ENCODE results near the gene SCAPER. TPM values are rescaled to one million over a fixed set of nuclear protein-coding genes. Genes with fewer than 3 reads are reported as not detected.

The SCAPER gene
- total and polyA plus RNA-seq, 11 donors: 6.7 to 53.9 (median 38.3) TPM

DNA sequence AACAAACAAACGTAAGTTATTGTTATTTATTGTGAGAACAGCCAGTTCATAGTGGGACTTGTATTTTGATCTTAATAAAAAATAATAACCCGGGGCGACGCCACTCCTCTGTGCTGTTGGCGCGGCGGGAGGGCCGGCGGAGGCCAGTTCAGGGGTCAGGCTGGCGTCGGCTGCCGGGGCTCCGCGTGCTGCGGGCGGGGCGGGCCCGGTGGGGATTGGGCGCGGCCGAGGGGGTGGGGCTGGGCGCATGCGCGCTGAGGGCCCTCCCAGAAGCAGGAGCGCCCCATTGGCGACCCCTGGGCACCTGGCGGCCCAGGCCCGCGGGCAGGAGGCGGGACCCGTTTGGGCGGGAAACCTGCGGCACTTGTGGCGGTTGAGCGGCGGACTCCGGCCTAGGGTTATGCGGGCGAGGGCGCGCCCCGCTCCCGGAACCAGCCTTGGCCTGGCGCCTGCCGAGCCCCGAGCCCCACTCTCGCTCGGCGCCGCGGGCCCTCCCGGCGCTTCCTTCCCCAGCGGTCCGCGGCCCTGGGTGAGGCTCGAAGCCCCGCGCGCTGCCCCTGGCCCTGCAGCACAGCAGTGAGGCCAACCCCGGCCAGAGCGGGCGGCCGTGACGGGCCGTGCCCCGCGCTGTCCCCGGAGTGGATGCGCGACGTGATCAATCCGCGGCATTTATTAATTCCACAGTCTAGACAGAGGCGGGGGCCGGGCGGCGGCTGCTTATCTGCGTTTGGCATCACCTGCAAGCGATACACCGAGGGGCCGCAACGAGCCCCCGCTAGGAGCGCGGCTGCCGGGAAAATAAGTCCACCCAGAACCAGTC is 562.5 kb downstream of the SCAPER start:
- no peaks in the 10 kb centered on the region for H3K36me3 ChIP-seq
- ATAC-seq (no peak), DNase-seq (no peak)
- peak overlapping the region in 8 of 12 donors; percentile 2 to 35 (median 8) for H3K4me3 ChIP-seq
- H3K27ac ChIP-seq: peak overlapping the region in 1 of 12 donors; percentile 49
- WGBS, 4 donors: 4 to 12% (median 7%) methylated on average over 43 to 87 of the region's 87 CpGs
- peaks cover 97 to 100% (median 100%) of the 10 kb centered on the region in 9 donors for H3K27me3 ChIP-seq
- intact Hi-C loops (cut with DNase I): loop anchor here in 1 of 10 donors (10.0 kb wide), 1 partner anchor 522 kb away; no protein-coding TSS in a partner anchor
- H3K9me3 ChIP-seq: no peaks in the 10 kb centered on the region
- H3K4me1 ChIP-seq: peaks cover 12 to 77% (median 56%) of the 10 kb centered on the region in 12 donors
- TF ChIP-seq CTCF (IDR thresholded peaks at IDR 0.05): no peak
- no peak for TF ChIP-seq POLR2A (IDR thresholded peaks at IDR 0.05)

DNA sequence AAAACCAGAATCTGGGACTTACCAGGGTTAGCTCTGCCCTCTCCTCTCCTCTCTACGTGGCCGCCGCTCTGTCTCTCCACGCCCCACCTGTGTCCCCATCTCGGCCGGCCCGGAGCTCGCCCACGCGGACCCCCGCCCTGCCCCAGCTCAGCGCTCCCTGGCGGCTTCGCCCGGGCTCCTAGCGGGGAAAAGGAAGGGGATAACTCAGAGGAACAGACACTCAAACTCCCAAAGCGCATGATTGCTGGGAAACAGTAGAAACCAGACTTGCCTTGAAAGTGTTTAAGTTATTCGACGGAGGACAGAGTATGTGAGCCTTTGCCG is 563.1 kb downstream of the SCAPER start:
- TF ChIP-seq POLR2A (IDR thresholded peaks at IDR 0.05) (no peak), CTCF (IDR thresholded peaks at IDR 0.05) (no peak)
- DNase-seq: no peak
- H3K27ac ChIP-seq: no peak overlapping the region
- ATAC-seq: no peak
- H3K4me1 ChIP-seq: peaks cover 12 to 78% (median 59%) of the 10 kb centered on the region in 12 donors
- no peaks in the 10 kb centered on the region for H3K9me3 ChIP-seq
- 3 to 6% (median 4%) methylated on average over 20 of the region's 20 CpGs for WGBS, 4 donors
- peaks cover 98 to 100% (median 100%) of the 10 kb centered on the region in 9 donors for H3K27me3 ChIP-seq
- intact Hi-C loops (cut with DNase I): loop anchor here in 1 of 10 donors (10.0 kb wide), 1 partner anchor 523 kb away; no protein-coding TSS in a partner anchor
- peak overlapping the region in 1 of 12 donors; percentile 4 for H3K4me3 ChIP-seq
- no peaks in the 10 kb centered on the region for H3K36me3 ChIP-seq

DNA sequence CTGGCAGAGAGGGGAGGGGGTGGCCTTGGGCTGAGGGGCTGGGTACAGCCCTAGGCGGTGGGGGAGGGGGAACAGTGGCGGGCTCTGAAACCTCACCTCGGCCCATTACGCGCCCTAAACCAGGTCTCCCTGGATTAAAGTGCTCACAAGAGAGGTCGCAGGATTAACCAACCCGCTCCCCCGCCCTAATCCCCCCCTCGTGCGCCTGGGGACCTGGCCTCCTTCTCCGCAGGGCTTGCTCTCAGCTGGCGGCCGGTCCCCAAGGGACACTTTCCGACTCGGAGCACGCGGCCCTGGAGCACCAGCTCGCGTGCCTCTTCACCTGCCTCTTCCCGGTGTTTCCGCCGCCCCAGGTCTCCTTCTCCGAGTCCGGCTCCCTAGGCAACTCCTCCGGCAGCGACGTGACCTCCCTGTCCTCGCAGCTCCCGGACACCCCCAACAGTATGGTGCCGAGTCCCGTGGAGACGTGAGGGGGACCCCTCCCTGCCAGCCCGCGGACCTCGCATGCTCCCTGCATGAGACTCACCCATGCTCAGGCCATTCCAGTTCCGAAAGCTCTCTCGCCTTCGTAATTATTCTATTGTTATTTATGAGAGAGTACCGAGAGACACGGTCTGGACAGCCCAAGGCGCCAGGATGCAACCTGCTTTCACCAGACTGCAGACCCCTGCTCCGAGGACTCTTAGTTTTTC is 563.6 kb downstream of the SCAPER start:
- no peak for DNase-seq
- Histone ChIP-seq H3K36me3 (no peaks in the 10 kb centered on the region), H3K27me3 (peaks cover 98 to 100% (median 100%) of the 10 kb centered on the region in 9 donors), H3K9me3 (no peaks in the 10 kb centered on the region), H3K4me3 (peak overlapping the region in 3 of 12 donors; percentile 4 to 61 (median 36)), H3K4me1 (peaks cover 9 to 78% (median 56%) of the 10 kb centered on the region in 12 donors), H3K27ac (peak overlapping the region in 1 of 12 donors; percentile 7)
- no peak for TF ChIP-seq POLR2A (IDR thresholded peaks at IDR 0.05)
- no peak for TF ChIP-seq CTCF (IDR thresholded peaks at IDR 0.05)
- intact Hi-C loops (cut with DNase I): loop anchor here in 1 of 10 donors (10.0 kb wide), 1 partner anchor 523 kb away; no protein-coding TSS in a partner anchor
- no peak for ATAC-seq
- 2 to 8% (median 4%) methylated on average over 38 to 42 of the region's 42 CpGs for WGBS, 4 donors
